ENCODE data around the gene SUSD1. TPM values are rescaled to one million over a fixed set of nuclear protein-coding genes. Genes with fewer than 3 reads are reported as not detected.

The SUSD1 gene
- total RNA-seq (2021; ENCODE audit: unreplicated experiment) (15.3 TPM), Bru-seq, nascent RNA (percentile 56 among the genes with signal in this experiment), BruChase-seq, experiment 1, labeled RNA remaining after a 2-hour chase (percentile 51 among the genes with signal in this experiment), BruChase-seq, experiment 2, labeled RNA remaining after a 6-hour chase (percentile 53 among the genes with signal in this experiment)
- 9.8 TPM for polyA plus RNA-seq (2012; ENCODE audit: insufficient read length)
- long read RNA-seq, transcript SUSD1-204 (17 exons, 3,124 nt), result major isoform, 17 of 28 reads
- long read RNA-seq, partial matches to known transcripts, result 6 of 28 reads
- long read RNA-seq, other reads (novel, unspliced or antisense), result 5 of 28 reads

DNA sequence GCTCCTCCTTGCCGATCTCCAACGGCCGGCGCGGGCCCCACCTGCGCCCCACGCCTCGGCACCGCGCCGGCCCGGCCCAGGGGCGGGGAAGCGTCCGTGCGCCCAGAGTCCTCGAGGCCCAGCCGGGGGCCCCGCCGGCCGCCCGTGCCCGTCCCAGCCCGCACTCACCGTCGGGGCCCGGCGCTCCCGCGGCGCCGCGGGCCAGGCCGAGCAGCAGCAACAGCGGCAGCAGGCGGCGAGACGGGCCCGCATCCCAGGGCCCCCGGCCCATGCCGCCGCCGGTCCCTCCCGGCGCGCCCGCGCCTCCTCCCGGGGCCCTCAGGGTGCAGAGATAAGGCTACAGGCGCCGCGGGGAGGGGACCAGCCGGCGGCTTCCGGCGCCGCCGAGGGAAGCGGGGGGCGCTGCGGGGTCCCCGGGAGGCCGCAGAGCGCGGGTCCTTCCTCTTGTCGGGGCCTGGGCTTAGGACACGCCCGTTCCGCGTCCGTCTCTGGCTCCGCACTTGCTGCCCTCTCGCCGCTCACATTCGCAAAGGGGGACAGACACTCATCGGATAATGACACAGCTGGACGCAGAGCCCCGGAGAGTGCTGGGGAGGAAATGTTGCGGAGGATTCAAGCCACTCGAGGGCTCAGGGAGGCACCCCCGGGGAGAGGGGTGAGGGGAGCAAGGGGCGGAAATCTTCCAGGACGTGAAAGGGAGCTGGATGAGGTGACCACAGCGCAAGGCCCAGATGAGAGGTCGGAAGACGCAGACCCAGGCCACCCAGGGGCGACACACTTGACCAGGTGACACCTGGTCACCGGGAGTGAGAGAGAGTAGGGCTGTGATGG is at the start of gene SUSD1:
TSS of gene SUSD1 (minus strand) at position 333 of the 831 bp plus-strand sequence. CDS start at position 271, 62 bp downstream.
- TF ChIP-seq TCF7L2 (IDR thresholded peaks at IDR 0.05; ENCODE audit: low read depth, low read length), result no peak
- no peak for TF ChIP-seq POLR2AphosphoS5 (IDR thresholded peaks at IDR 0.05; ENCODE audit: low read depth, low read length)
- no peak for TF ChIP-seq SIN3A (IDR thresholded peaks at IDR 0.05; ENCODE audit: borderline replicate concordance, insufficient read depth, low read depth, low read length)
- TF ChIP-seq, protein P1, sequence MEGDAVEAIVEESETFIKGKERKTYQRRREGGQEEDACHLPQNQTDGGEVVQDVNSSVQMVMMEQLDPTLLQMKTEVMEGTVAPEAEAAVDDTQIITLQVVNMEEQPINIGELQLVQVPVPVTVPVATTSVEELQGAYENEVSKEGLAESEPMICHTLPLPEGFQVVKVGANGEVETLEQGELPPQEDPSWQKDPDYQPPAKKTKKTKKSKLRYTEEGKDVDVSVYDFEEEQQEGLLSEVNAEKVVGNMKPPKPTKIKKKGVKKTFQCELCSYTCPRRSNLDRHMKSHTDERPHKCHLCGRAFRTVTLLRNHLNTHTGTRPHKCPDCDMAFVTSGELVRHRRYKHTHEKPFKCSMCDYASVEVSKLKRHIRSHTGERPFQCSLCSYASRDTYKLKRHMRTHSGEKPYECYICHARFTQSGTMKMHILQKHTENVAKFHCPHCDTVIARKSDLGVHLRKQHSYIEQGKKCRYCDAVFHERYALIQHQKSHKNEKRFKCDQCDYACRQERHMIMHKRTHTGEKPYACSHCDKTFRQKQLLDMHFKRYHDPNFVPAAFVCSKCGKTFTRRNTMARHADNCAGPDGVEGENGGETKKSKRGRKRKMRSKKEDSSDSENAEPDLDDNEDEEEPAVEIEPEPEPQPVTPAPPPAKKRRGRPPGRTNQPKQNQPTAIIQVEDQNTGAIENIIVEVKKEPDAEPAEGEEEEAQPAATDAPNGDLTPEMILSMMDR (IDR thresholded peaks at IDR 0.05), result no peak
- TF ChIP-seq, protein P2, sequence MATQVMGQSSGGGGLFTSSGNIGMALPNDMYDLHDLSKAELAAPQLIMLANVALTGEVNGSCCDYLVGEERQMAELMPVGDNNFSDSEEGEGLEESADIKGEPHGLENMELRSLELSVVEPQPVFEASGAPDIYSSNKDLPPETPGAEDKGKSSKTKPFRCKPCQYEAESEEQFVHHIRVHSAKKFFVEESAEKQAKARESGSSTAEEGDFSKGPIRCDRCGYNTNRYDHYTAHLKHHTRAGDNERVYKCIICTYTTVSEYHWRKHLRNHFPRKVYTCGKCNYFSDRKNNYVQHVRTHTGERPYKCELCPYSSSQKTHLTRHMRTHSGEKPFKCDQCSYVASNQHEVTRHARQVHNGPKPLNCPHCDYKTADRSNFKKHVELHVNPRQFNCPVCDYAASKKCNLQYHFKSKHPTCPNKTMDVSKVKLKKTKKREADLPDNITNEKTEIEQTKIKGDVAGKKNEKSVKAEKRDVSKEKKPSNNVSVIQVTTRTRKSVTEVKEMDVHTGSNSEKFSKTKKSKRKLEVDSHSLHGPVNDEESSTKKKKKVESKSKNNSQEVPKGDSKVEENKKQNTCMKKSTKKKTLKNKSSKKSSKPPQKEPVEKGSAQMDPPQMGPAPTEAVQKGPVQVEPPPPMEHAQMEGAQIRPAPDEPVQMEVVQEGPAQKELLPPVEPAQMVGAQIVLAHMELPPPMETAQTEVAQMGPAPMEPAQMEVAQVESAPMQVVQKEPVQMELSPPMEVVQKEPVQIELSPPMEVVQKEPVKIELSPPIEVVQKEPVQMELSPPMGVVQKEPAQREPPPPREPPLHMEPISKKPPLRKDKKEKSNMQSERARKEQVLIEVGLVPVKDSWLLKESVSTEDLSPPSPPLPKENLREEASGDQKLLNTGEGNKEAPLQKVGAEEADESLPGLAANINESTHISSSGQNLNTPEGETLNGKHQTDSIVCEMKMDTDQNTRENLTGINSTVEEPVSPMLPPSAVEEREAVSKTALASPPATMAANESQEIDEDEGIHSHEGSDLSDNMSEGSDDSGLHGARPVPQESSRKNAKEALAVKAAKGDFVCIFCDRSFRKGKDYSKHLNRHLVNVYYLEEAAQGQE (IDR thresholded peaks at IDR 0.05; ENCODE audit: insufficient read depth in 1 of 2, low read depth in 2 of 2, low read length in 1 of 2), result no peak
- ChIA-PET POLR2A (no interaction called here), CTCF (no interaction called here)
- ATAC-seq, result peak; percentile 82
- intact Hi-C loops (cut with micrococcal nuclease; ENCODE audit: unreplicated experiment) (no loop called here), in situ Hi-C loops (cut with HindIII; ENCODE audit: low pct_unique_long_range_greater_than_20kb, low sequenced_read_pairs) (no loop called here)
- no peaks in the 10 kb centered on the region for H3K9me3 ChIP-seq (ENCODE audit: control insufficient read depth, insufficient read depth, low read depth, low read length)
- BruUV-seq (replicated peaks), result no TSS peak
- DNase-seq (ENCODE audit: low read depth, low spot score), result no peak
- no peaks in the 10 kb centered on the region for H3K36me3 ChIP-seq (ENCODE audit: control insufficient read depth, insufficient read depth, low read length)
- peak within 1 kb of the TSS; percentile 89 for H3K27ac ChIP-seq (ENCODE audit: low read length)
- H3K27me3 ChIP-seq (ENCODE audit: control insufficient read depth, insufficient read depth, low read length), result no peaks in the 10 kb centered on the region
- peaks cover 10% of the 10 kb centered on the region for H3K4me1 ChIP-seq (ENCODE audit: control insufficient read depth, insufficient read depth, low read length)
- peak within 1 kb of the TSS; percentile 46 to 59 for H3K4me3 ChIP-seq (ENCODE audit: low read depth in 2 of 2, low read length in 2 of 2)

- ChIA-PET POLR2A (no interaction called here), CTCF (no interaction called here)
- H3K9me3 ChIP-seq (ENCODE audit: control insufficient read depth, insufficient read depth, low read depth, low read length), result no peaks in the 10 kb centered on the region
- BruUV-seq (replicated peaks), result no TSS peak
- intact Hi-C loops (cut with micrococcal nuclease; ENCODE audit: unreplicated experiment), result no loop called here
- H3K4me1 ChIP-seq (ENCODE audit: control insufficient read depth, insufficient read depth, low read length), result no peaks in the 10 kb centered on the region
- H3K27ac ChIP-seq (ENCODE audit: low read length), result no peak overlapping the region
- no peak overlapping the region for H3K4me3 ChIP-seq (ENCODE audit: low read depth in 2 of 2, low read length in 2 of 2)
- DNase-seq (ENCODE audit: low read depth, low spot score) (no peak), ATAC-seq (no peak)
- H3K27me3 ChIP-seq (ENCODE audit: control insufficient read depth, insufficient read depth, low read length), result no peaks in the 10 kb centered on the region
- H3K36me3 ChIP-seq (ENCODE audit: control insufficient read depth, insufficient read depth, low read length), result peaks cover 15% of the 10 kb centered on the region
- in situ Hi-C loops (cut with HindIII; ENCODE audit: low pct_unique_long_range_greater_than_20kb, low sequenced_read_pairs), result no loop called here
- no peak for TF ChIP-seq SIN3A (IDR thresholded peaks at IDR 0.05; ENCODE audit: borderline replicate concordance, insufficient read depth, low read depth, low read length)
- TF ChIP-seq POLR2AphosphoS5 (IDR thresholded peaks at IDR 0.05; ENCODE audit: low read depth, low read length), result no peak
- TF ChIP-seq, protein P2 (IDR thresholded peaks at IDR 0.05; ENCODE audit: insufficient read depth in 1 of 2, low read depth in 2 of 2, low read length in 1 of 2), result no peak
- TF ChIP-seq, protein P1 (IDR thresholded peaks at IDR 0.05), result no peak
- TF ChIP-seq TCF7L2 (IDR thresholded peaks at IDR 0.05; ENCODE audit: low read depth, low read length), result no peak
Observed at GRCh38 chr9:112224401-112225289, 49.5 kb upstream of the SUSD1 start.
